ENCODE results near the gene SLC9A1. TPM values are rescaled to one million over a fixed set of nuclear protein-coding genes. Genes with fewer than 3 reads are reported as not detected.

Gene SLC9A1
- polyA plus RNA-seq, 3 donors, result 6.6 to 14.5 (median 8.9) TPM

- no peak overlapping the region for H3K27ac ChIP-seq (ENCODE audit: low read depth, low read length)
- 1 to 2% (median 1%) methylated on average over 5 of the region's 5 CpGs for WGBS, 3 donors
Observed at GRCh38 chr1:27097484-27097917, 57.4 kb downstream of the SLC9A1 start.

- WGBS, 3 donors, result 79 to 82% (median 80%) methylated on average over 2 of the region's 2 CpGs
- no peak overlapping the region for H3K27ac ChIP-seq (ENCODE audit: low read depth, low read length)
Observed at GRCh38 chr1:27095576-27095975, 59.3 kb downstream of the SLC9A1 start.

GRCh38 chr1:27092888-27093287, 62.0 kb downstream of the SLC9A1 start:
- WGBS, 3 donors, result 90 to 97% (median 91%) methylated on average over 3 of the region's 3 CpGs
- H3K27ac ChIP-seq (ENCODE audit: low read depth, low read length), result no peak overlapping the region

GRCh38 chr1:27090911-27091310, 64.0 kb downstream of the SLC9A1 start:
- H3K27ac ChIP-seq (ENCODE audit: low read depth, low read length), result no peak overlapping the region
- 87 to 91% (median 89%) methylated on average over 5 of the region's 5 CpGs for WGBS, 3 donors

GRCh38 chr1:27087371-27088220, 67.3 kb downstream of the SLC9A1 start:
- 90 to 93% (median 91%) methylated on average over 10 of the region's 10 CpGs for WGBS, 3 donors
- no peak overlapping the region for H3K27ac ChIP-seq (ENCODE audit: low read depth, low read length)

- WGBS, 3 donors, result 94 to 97% (median 96%) methylated on average over 2 to 3 of the region's 3 CpGs
- H3K27ac ChIP-seq (ENCODE audit: low read depth, low read length), result no peak overlapping the region
Observed at GRCh38 chr1:27086628-27087027, 68.3 kb downstream of the SLC9A1 start.

- WGBS, 3 donors, result 60 to 81% (median 78%) methylated on average over 3 of the region's 3 CpGs
- no peak overlapping the region for H3K27ac ChIP-seq (ENCODE audit: low read depth, low read length)
Observed at GRCh38 chr1:27086026-27086425, 68.9 kb downstream of the SLC9A1 start.

DNA sequence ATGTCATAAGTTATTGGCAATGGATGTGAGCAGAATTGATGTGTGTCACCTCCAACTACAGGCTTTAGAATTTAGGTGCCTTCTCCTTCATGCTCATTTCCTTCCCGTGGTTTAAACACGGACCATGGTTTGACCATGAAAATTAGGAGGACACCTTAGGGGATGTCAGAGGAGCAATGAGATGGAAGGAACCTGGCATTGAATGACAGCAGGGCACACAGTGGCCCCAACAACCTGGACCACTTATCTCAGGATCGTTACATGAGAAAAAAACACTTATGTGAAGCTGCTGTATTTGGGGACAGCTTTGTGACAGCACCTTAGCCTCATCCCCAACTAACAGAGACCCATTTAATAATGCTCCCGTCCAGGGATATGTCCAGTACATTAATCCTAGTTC, 70.8 kb downstream of the SLC9A1 start:
- no peak overlapping the region for H3K27ac ChIP-seq (ENCODE audit: low read depth, low read length)
- 83 to 85% (median 85%) methylated on average over 4 of the region's 4 CpGs for WGBS, 3 donors

DNA sequence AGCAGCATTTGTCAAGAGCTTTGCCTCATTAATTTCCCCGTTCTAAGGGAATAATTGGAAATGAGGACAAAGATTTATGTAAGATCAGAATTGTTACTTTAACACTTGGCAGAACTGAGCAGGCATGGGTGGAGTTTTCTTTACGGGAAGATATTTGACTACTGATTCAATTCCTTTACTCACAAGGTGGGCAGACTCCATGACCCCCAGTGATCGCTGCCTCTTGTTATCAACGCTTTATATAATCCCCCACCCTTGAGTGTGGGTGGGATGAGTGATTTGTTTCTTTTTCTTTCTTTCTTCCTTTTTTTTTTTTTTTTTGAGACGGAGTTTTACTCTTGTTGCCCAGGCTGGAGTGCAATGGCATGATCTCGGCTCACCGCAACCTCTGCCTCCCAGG, 77.0 kb downstream of the SLC9A1 start:
- WGBS, 3 donors, result 43 to 56% (median 46%) methylated on average over 4 to 5 of the region's 7 CpGs
- H3K27ac ChIP-seq (ENCODE audit: low read depth, low read length), result no peak overlapping the region

GRCh38 chr1:27076803-27077202, 78.1 kb downstream of the SLC9A1 start:
- WGBS, 3 donors, result 90 to 95% (median 95%) methylated on average over 2 of the region's 2 CpGs
- H3K27ac ChIP-seq (ENCODE audit: low read depth, low read length), result no peak overlapping the region

GRCh38 chr1:27074175-27074780, 80.6 kb downstream of the SLC9A1 start:
- whole genome bisulfite sequencing, 3 donors, result 43 to 56% (median 50%) methylated on average over 3 of the region's 3 CpGs
- H3K27ac ChIP-seq (ENCODE audit: low read depth, low read length), result no peak overlapping the region

GRCh38 chr1:27071049-27071416, 83.9 kb downstream of the SLC9A1 start:
- 47 to 49% (median 49%) methylated on average over 8 of the region's 8 CpGs for WGBS, 3 donors
- no peak overlapping the region for H3K27ac ChIP-seq (ENCODE audit: low read depth, low read length)

- WGBS, 3 donors, result 59 to 79% (median 73%) methylated on average over 12 of the region's 12 CpGs
- H3K27ac ChIP-seq (ENCODE audit: low read depth, low read length), result no peak overlapping the region
Observed at GRCh38 chr1:27070390-27071048, 84.4 kb downstream of the SLC9A1 start.

DNA sequence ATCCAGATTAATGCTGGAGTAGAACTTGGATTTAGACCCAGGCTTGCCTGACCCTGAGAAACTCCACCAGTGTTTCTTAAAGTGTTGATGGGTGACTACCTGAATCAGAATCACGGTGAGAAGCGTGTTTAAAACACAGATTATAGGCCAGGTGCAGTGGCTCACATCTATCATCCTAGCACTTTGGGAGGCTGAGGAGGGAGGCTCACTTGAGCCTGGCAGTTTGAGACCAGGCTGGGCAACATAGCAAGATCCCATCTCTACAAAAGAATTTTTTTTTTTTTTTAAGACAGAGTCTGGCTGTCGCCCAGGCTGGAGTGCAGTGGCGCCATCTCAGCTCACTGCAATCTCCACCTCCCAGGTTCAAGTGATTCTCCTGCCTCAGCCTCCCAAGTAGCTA, 86.0 kb downstream of the SLC9A1 start:
- no peak overlapping the region for H3K27ac ChIP-seq (ENCODE audit: low read depth, low read length)
- WGBS, 3 donors, result 90 to 92% (median 91%) methylated on average over 4 of the region's 4 CpGs

- 96 to 97% (median 96%) methylated on average over 5 of the region's 5 CpGs for WGBS, 3 donors
- no peak overlapping the region for H3K27ac ChIP-seq (ENCODE audit: low read depth, low read length)
Observed at GRCh38 chr1:27065999-27066630, 88.8 kb downstream of the SLC9A1 start.

GRCh38 chr1:27060891-27061290, 94.0 kb downstream of the SLC9A1 start:
- H3K27ac ChIP-seq (ENCODE audit: low read depth, low read length), result no peak overlapping the region
- WGBS, 3 donors, result 85 to 88% (median 87%) methylated on average over 8 of the region's 8 CpGs

DNA sequence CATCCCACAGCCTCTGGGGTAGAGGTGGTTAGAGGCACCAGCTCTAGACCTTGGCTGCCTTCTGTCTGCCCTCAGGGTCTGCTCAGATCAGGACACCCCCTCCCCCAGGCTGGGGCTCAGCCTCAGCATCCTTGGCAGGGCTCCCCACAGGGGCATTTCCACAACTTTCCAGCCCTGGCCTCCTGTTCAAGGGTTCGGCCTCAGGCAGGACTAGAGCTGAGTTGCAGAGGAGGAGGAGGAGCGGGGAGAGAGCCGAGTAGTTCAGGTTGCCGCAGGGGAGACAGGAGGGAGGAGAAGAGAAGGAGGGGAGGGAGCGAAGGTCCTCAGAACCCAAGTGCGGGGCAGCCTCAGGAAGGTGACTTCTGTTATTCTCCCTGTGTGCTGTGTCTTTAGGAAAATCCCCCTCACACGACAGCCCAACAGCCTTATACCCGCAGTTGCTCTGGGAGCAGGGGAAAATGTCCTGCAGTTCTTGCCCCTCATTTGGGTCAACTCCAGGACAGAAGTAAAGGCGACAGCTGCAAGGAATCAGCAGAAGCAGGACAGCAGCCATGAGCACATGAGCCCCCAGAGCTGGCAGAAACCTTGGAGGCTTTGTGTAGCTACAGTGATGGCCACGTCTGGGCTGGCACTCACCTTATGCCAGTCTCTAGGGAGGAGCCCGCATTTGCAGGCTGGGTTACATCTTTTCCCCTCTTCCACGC, 95.8 kb downstream of the SLC9A1 start:
- 71 to 81% (median 78%) methylated on average over 11 to 12 of the region's 12 CpGs for WGBS, 3 donors
- H3K27ac ChIP-seq (ENCODE audit: low read depth, low read length), result no peak overlapping the region
